GM12864 (cell line): ENCODE data around the gene CDAN1.
"Not testable (repeated sequence)": the region's sequence is repeated elsewhere in the genome, so short reads cannot be mapped to it uniquely, and the experiment has no call there.

Experiments
- DNase-seq: peaks from one replicate; pipeline ENCODE4 v3.0.0-alpha.2; 2011; ENCODE audit warnings: low read depth
- H3K4me3 ChIP-seq: 2 replicates; pipeline ENCODE4 v1.5.1; 2011; ENCODE audit warnings: mild to moderate bottlenecking, low read depth, low read length, control low read depth
- CTCF ChIP-seq: IDR thresholded peaks from 2 replicates; pipeline ENCODE4 v1.5.1; 2011; ENCODE audit warnings: low read depth, mild to moderate bottlenecking, moderate library complexity, low read length, control low read depth, inconsistent platforms; ENCODE audit errors: missing control alignments

CDAN1 gene

GRCh38 chr15:42688301-42688700 lies 48.6 kb downstream of the CDAN1 start:
- DNase-seq: no peak
- H3K4me3 ChIP-seq: no peak overlapping the region
- no peak for TF ChIP-seq CTCF

- no peak overlapping the region for H3K4me3 ChIP-seq
- TF ChIP-seq CTCF: no peak
- no peak for DNase-seq
Measured at GRCh38 chr15:42687740-42688139, 49.2 kb downstream of the CDAN1 start.

- TF ChIP-seq CTCF: no peak
- no peak for DNase-seq
- no peak overlapping the region for H3K4me3 ChIP-seq
Measured at GRCh38 chr15:42686281-42686680, 50.6 kb downstream of the CDAN1 start.

GRCh38 chr15:42681119-42681518 lies 55.8 kb downstream of the CDAN1 start:
- DNase-seq: no peak
- no peak for TF ChIP-seq CTCF
- H3K4me3 ChIP-seq: no peak overlapping the region

- H3K4me3 ChIP-seq: not testable (repeated sequence)
- peak; percentile 30 for DNase-seq
Measured at GRCh38 chr15:42680142-42680482, 56.8 kb downstream of the CDAN1 start.

GRCh38 chr15:42679285-42680141 lies 57.4 kb downstream of the CDAN1 start:
- DNase-seq: no peak
- no peak overlapping the region for H3K4me3 ChIP-seq
- no peak for TF ChIP-seq CTCF

- no peak for TF ChIP-seq CTCF
- H3K4me3 ChIP-seq: no peak overlapping the region
- DNase-seq: no peak
Measured at GRCh38 chr15:42675021-42675420, 61.9 kb downstream of the CDAN1 start.
